HG03196 (cell line): Measurements from ENCODE around the gene MYO6.

ENCODE experiments used
- ATAC-seq: cut with Tn5 transposase; IDR thresholded peaks from one replicate; pipeline ENCODE4 v1.9.1; 2021; ENCODE audit not compliant: unreplicated experiment

MYO6 gene

DNA sequence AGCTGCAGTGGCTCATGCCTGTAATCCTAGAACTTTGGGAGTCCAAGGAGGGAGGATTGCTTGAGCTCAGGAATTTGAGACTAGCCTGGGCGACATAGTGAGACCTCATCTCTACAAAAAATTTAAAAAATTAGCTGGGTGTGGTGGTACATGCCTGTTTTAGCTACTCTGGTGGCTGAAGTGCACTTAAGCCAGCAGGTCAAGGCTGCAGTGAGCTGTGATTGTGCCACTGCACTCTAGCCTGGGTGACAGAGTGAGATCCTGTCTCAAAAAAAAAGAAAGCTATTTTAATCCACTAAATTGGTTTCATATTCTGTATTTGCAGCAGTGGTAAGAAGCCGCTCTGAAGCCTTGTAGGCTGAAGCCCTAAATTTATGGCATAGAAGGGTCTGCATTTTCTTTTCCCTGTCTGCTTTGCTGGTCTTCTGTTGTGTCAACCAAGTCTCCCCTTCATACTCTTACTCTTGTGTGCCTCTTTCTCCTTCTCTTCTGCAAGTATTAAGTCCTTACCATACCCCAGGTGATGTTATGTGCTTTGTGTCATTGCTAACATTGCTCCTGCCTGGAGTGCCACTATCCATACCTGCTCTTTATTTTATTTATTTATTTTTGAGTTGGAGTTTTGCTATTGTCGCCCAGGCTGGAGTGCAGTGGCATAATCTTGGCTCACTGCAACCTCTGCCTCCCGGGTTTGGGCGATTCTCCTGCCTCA is 70.9 kb downstream of the MYO6 start:
- no peak for ATAC-seq

DNA sequence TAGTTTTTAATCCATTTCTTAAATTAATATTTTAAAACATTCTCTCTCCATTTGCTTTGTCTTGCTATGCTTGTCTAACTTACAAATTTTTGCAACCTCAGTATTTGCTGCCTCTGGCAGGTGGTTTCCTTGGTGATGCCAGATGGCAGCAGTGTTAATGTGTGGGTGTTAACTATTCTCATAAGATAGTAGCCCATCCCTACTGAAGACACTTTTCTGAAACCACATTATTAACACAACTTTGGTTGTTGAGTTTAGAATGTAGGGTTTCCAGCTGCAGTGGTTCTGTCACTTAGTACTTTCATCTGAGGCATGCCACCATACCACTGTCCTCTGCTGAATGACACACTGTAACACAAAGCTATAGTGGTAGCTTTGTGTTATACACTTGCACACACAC is 75.1 kb downstream of the MYO6 start:
- peak; percentile 62 for ATAC-seq

DNA sequence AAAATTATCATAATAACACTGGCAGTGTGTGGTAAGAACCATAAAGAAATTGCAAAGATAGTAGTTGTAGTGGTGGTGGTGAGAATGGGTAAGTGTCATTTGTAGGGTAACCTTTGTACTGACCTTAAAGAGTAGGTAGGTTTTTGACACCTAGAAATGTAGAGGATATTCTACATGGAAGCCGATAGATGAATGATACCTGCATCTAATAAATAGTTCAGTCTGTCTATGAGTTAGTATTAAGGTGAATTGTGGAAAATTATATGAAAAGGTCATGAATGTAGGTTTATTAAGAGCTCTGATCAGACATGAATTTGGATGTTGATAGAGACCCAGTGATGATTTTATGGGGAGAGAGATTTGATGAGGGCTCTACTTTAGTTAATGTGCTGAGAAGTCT is 78.1 kb downstream of the MYO6 start:
- ATAC-seq, result no peak

DNA sequence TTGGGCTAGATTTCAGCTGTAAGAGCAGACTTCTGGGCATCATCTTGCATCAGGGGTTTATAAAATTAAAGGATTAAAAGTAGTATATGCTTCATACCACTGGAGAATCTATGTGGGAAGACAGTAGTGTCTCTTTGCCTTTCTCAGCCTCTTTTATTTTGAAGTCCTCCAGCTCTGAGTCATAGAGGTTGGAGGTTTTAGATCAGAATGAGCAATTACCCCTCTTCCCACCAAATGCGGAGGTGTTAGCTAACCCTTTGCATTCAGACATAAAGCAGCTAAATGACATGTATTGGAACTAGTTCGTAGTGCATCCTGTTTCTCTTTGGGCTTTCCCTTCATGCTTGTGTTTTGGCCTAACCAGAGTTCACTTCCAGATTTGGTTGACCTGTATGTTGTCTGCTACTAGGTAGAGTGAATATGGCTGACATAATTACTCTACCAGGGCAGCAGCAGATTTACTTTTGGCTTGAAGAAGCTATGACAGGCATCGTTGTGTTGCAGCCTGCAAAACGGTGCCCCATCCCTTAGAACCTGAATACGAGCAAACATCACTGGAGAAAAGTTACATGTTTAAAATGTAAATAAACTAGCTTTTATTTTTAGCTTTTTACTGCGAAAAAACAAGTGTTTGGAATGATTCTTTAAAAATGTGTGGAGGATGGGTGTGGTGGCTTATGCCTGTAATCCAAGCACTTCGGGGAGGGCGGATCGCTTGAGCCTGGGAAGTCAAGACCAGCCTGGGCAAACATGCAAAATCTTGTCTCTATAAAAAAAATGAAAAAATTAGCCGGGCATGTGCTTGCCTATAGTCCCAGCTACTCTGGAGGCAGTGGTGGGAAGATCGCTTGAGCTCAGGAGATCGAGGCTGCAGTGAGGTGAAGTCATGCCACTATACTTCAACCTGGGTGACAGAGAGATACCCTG is 82.2 kb downstream of the MYO6 start:
- ATAC-seq, result peak; percentile 51

DNA sequence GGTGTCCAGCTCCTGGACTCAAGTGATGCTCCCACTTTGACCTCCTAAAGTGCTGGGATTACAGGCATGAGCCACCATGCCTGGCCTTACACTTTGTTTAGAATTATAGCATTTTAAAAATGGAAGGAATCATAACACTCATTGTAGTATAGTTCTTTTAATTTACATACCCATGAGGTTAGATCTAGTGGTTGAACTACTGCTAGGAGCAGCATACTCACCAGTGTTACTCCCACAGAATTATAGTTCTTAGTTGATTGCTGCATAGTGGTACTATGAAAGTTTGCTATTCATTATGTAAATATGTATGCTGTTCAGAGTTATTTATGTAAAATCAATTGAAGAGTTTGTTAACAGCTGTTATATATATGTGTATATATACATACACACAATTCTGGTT is 85.4 kb downstream of the MYO6 start:
- ATAC-seq, result no peak

DNA sequence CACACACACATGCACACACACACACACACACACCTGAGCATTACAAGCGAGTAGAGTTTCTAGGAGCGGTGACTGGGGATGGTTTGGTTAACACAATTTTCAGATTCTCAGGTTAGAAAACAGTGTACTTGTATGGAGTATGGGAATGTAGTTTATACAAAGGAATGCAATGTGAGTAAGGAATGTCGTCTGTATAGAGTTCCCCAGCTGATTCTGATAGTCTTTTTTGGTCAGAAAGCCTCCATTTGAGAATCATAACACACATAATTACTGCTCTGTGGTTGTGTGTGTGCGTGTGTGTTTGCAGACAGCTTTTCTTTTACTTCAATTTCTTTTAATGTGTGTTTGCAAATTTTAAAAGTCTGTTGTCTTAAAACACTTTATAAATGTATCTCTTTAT is 93.2 kb downstream of the MYO6 start:
- ATAC-seq, result no peak

DNA sequence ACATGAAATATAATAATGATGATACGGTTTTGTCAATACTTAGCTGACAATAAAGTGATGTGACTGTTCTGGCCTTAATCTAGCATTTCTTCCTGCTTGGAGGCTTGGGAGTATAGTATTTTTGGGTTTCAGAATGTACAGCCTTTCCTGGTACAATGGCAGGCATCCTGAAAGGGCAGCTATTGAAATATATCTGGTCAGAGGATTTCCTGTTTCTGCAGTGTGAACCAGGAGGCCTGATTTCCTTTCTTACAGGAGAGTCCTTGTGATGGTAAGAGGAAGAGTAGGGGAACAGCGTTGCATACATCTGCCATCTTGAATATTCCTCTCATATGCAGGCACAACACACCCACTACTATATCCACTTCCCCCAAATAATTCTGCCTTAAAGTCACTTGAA is 93.7 kb downstream of the MYO6 start:
- ATAC-seq, result no peak

DNA sequence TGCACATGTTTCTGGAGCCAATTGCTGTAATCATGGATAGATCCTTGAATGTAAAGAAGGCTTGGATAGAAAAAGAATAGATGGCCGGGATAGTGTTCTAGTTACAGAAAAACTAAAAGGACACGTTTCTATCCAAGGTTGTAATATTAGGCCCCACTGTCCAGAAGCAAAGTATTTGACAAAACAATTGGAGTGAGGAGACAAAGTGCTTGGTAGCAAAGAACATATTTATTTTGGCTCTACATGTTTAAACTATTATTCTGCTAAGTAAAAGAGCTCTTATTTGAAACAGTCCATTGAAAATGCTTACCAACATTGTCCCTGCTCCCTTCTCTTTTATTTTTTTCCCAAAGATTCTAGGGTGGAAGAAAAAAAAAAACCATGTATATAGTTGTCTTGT is 94.4 kb downstream of the MYO6 start:
- no peak for ATAC-seq

DNA sequence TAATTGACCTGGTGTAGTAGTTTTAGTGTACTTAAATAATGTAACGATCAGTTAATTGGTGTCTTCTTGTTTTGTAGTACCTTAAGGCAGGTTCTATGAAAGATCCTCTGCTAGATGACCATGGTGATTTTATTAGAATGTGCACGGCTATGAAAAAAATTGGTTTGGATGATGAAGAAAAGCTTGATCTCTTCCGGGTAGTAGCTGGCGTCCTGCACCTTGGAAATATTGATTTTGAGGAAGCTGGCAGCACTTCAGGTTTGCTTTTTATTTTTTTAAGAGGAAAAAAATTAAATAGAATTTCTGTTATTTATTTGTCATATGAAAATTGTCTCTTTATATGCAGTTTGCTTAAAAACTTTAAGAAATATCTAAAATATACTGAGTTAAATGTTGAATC is 99.2 kb downstream of the MYO6 start:
- no peak for ATAC-seq

DNA sequence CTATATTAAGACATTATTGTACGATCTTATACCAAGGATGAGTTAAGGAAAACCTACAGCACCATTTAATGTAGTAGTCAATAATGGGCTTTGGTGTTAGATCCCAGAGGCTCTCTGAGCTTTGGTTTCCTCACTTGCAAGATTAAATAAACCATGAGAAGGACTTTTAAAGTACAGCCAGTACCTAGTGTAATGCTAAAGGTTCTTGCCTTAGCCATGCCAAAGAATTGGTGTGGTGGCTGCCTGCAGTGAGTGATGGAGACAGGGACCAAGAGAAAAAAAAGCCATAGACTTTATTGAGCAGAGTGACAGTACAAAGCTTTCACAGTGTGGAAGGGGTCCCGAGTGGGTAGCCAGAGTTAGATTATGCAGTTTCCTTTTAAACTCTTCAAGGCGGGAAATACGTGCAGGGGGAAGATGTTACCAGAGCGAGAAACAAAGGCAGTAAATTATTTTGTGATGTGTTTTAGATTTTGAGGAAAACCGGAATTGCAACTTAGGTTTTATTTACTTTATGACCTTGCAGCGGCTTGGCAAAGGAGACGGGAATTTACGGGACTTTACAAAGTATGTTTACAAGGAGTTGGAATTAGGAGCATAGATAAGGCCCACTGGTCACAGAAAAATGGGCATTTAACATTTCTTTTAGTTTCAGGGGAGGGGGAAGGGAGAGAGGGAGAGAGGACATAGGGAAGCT is 100.4 kb downstream of the MYO6 start:
- no peak for ATAC-seq

DNA sequence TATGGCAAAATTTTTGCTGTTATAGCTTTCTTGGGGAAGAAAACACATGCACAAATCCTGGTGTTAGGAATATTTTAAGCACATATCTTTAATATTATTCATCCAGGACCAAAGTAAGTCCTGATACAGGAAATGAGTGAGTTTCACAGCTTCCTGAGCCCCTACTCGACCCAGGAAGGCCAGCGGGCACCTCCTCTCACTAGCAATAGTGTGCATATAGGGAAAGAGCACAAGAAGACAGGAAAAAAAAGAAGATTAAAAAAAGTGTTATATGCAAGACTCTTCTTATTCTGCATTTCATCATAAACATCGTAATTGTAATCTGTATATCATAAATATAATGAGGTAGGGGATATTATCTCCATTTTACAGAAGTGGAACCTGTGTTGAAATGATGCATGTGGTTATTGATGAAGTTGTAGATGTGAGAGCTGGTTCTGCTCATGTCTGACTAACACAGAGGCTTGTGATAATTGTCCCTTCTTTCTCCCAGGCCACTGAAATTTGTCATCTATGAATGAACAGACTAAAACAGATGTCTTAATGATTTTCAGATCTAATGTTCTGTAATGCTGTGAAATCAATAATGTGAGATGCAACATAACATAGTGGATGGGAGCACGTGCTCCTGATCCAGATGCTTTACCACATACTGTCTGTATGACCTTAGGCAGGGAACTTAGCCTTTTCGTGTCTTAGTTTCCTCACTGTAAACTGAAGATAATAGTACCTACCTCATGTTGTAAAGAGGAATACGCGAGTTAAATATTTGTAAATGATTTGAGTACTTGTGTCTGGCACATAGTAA is 101.2 kb downstream of the MYO6 start:
- ATAC-seq, result no peak

DNA sequence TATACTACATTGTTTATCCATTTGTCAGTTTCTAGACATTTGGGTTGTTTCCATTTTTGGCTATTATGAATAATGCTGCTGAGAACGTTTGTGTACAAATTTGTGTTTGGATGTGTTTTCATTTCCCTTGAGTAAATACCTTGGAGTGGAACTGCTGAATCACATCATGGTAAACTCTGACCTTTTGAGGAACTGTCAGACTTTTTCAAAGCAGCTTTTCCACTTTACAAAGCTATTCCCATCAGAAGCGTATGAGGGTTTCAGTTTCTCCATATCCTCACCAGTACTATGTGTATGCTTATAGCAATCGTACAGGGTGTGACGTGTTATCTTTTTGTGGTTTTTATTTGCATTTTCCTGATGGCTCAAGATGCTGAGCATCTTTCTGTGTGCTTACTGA is 103.7 kb downstream of the MYO6 start:
- ATAC-seq, result no peak

DNA sequence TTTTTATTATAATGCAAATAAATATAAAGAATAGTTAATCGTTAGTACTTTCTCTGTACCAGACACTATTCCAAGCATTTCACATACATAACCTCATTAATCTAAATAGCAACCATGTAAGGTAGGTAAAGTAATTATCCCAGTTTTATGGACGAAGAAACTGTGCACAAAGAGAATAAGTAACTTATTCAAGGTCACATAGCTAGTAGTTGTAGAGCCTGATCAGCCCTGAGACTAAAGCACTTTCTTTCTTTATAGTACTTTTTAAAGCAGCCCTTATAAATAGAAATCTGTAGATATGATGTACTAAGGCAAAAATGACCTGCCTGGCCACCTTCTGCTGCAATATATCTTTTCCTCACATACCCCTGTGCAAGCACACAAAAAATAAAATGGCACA is 104.8 kb downstream of the MYO6 start:
- ATAC-seq, result no peak

DNA sequence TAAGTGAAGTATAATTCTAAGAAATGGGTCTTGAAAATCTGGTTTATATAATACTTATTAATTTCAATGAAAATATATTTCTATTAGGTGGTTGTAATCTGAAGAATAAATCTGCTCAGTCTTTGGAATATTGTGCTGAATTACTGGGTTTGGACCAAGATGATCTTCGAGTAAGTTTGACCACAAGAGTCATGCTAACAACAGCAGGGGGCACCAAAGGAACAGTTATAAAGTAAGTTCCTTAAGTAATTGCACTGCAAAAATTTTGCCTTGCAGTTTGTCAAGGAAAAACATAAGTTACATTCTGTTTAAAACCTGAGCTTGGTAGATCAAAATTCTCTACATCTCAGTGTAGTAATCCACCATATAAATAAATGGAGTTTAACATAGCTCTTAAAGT is 106.0 kb downstream of the MYO6 start:
- no peak for ATAC-seq

DNA sequence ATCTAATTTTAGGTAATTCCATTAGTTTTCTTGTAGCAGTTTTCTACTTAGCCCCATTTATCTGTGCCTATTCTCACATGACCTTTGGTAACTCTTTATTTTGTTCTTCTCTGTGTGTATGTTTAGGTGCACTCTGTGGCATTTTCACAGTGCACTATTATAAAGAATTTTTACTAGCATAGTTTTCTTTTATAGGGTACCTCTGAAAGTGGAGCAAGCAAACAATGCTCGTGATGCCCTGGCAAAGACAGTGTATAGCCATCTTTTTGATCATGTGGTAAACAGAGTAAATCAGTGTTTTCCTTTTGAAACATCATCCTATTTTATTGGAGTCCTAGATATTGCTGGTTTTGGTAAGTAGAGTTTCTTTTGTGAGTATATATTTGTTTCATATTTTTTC is 107.9 kb downstream of the MYO6 start:
- ATAC-seq, result no peak

DNA sequence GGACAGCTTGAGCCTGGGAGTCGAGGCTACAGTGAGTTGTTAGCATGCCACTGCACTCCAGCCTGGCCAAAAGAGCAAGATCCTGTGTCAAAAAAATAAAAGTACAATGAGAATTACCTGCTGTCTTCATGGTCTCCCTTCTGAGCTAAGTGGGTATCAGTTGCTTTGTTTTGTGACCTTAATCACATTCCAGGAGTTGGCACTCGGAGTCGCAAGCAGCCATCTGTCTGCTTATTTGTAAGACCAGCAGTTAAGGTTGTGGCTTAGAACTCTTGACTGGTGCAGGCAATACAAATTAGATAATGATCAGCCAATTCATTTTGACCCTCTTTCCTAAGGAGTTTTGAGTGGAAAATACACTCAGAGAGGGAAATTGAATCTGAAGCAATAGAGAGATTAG is 114.0 kb downstream of the MYO6 start:
- no peak for ATAC-seq

DNA sequence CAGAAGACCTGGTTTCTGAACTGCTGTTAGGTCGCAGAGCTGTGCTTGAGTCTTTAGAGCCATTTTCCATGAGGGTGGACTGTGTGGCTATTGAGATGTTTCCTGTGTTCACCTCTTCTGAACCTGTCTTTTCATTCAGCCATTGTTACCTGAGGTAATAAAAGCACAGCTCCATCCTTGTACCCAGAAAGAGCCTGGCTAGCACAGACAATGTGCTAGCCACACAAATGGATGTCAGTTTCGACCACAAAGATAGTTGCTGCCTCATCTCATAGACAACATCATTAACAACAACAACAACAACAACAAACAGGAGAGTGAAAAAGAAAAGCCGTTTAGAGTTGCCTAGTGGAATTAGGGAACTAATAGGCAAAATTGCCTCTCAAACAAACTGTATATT is 114.7 kb downstream of the MYO6 start:
- no peak for ATAC-seq

DNA sequence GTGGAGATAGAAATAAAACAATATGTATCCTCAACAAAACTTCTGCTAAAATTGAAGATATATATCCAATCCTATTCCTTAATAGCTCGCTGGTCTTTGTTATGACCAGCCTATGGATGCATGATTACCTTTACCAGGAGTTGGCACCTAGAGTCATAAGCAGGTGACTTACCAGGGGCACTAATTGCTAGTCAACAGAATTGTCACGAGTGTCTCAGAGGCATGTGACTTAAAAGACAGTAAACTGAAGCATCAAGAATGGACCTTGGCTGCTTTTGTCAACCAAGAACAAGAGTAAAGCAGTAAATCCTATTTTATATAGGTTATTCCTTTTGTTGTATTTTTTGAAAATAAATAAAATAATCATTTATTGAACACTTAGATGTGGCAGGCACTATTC is 115.4 kb downstream of the MYO6 start:
- ATAC-seq, result no peak

DNA sequence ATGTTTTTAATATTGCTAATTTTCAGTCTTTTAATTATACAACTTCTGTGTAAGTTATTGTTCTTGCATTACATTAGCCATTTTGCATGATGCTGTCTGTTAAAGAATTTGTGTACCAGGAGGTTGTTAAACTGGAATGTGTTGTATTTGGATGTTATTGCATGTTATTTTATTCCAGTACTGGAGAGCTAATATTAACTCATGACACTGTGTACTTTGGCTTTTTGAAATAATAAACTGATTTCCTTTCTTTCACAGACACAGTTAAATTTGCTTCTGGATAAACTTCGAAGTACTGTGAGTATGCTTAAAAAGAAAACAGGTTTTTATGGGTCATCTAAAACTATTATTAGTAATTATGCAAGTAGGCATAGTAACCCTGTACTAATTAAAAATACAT is 121.3 kb downstream of the MYO6 start:
- no peak for ATAC-seq

DNA sequence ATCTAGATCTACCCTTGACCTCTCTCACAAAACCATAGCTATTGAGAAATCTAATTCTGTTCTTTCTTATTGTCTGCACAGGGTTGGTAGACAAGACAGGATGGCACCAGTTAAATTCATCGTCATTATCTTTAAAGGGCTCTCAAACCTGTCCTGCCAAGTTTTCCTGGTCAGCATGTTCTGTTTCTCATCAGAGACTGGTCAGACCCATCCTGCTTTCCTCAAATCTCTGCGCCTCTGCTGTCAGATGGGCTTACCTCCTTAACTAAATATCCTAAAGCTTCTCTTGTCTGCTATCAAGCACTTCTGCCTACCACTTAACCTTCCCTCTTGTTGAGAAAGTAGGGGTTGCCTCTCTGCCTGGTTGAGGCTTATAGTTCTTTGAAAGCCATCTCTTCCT is 125.2 kb downstream of the MYO6 start:
- ATAC-seq, result no peak

DNA sequence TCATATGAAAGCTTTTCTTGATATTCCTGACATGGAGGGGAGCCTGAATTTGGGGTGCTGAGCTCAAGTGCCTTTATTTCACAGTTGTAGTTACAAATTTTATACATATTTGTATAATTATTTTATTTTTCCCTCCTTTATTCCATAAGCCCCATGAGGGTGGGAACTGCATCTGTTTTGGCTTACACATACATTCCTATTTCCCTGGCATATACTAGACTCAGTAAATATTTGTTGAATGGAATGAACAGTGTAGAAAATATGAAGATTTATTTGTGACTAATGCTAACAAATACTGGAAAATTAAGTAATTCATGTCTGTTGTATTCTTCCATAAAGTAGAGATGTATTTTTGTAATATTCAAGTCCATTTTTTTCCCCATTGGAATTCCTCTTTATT is 127.1 kb downstream of the MYO6 start:
- no peak for ATAC-seq
